Left kidney (tissue), 2 donors: ENCODE data around the gene GABRA4. TPM values are rescaled to one million over a fixed set of nuclear protein-coding genes. Genes with fewer than 3 reads are reported as not detected.

Experiments used
- DNase-seq: peaks from one replicate; pipeline ENCODE4 v3.0.0-alpha.2; 2013
- polyA plus RNA-seq: library from polyadenylated mRNA; unstranded; fragments of 120-200 nt; gene quantifications from one replicate; pipeline ENCODE4 v1.2.1, GENCODE V29; 2013; ENCODE audit not compliant: insufficient read length

Gene GABRA4
- polyA plus RNA-seq, 1 donor = 0.20 TPM

DNA sequence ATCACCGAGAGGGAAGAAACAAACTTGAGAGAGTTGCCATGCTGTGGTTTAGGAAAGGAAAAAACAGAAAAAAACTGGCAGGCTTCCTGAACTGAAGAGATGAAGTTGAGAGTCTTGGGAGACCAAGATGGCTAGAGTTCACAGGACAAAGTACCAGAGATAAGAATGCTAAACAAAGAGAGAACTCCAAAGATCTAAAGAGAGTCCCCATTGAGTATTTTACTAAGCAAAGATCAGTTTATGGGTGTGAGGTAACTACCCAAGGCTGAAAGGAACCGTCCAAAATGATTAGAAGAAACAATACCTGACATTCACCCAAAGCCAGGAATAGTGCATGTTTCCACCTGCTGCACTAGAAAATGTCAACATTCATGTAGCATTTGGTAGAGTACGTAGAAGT is 62.5 kb downstream of the GABRA4 start:
- DNase-seq = no peak

DNA sequence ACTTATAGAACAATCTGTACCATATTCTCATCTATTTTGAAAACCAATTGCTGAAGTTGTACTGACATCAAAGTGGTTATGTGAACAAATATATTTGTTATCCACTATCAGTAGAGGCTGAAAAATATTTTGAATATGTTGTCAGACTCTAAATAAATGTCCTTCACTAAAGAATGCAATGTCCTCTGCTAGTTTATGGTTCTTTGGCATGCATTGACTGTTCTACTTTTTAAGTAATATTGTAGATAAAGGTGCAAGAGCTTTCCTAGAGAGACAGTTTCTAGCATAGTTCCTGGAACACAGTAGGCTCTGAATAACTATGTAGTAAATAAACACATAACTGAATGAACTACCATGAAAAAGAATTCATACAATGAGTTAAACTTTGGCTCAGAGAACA is 66.2 kb downstream of the GABRA4 start:
- no peak for DNase-seq

- DNase-seq = no peak
These were observed 68.4 kb downstream of the GABRA4 start for GRCh38 chr4:46924789-46925529.

DNA sequence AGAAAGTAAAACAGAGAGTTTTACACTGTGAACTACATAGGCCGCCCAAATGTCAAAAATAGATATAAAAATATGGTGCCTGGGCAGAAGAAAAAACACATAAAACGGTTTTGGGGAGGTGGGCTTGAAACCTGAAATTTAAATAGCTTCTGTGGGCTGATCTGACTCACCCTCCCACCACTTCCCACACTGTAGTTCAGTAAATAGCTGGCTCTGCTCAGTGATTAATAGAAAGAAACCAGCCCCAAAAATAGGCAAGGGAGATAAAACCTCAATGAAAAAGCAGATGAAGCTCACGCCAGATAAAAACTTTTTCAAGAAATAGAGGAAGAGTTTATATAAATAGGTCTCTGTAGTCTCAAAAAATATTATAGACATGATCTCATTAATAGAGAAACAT is 71.2 kb downstream of the GABRA4 start:
- no peak for DNase-seq

DNA sequence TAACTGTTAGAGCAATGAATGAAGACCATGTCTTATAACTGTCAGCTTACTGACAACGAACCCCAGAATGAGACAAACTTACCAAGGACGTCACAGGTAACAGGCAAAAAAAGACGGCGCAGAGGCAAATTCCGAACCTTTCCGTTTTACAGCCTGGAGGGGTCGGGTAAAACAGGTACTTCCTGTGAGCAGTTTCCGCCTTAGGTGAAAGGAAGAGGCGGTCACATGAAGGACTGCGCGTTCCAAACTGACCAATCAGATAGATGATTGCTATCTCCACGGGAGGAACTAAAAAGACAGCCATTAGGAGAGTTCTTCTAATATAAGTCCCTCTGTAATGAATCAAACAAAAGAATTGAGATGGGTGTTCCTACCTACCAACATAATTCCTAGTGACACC is 84.3 kb downstream of the GABRA4 start, which contains the start of gene COX7B2:
Gene COX7B2, minus strand, starts transcription at position 168 of the 400 bp plus-strand sequence. CDS start 174,053 bp downstream, outside the sequence.
- DNase-seq = no peak

- no peak for DNase-seq
These were observed 85.2 kb downstream of the GABRA4 start for GRCh38 chr4:46908148-46908547.

- DNase-seq = no peak
These were observed 93.3 kb downstream of the GABRA4 start for GRCh38 chr4:46900082-46900481.

- no peak for DNase-seq
These were observed 98.6 kb downstream of the GABRA4 start for GRCh38 chr4:46894826-46895225.

GRCh38 chr4:46890056-46890455 is 103.3 kb downstream of the GABRA4 start:
- DNase-seq = no peak

DNA sequence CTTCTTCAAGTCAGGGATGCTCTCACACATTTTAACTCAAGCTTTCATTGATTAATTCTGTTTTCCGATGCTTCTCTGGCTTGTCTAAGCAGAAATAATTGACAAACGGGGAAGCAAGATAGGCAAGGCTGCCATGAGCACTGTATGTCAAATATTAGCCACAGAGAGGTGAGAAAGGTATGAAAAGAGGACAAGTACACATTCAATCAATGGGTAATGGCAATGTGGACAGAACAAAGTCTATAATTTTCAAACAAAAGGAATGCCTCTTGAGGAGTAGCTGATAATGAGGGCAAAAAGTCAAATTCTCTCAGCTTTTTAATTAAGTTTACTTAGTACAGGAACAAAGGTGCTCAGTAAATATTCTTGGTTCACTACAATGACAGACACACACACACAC is 104.0 kb downstream of the GABRA4 start:
- DNase-seq = no peak

DNA sequence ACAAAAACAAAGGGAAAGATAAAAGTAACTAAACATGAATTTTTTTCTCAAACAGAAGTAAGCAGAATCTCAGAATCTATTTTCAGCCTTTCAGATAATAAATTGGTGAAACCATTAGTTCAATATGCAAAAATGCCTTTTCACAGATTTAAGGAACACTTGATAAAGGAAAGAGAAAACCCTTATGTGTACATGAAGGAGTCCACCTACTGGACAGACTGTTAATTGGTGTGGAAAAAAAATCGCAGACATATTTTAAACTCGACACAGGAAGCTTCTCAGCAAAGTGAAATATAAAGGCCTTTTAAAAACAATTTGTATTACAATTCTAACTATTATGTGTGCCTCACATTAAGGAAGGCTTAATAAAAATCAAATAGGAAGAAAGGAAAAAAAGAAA is 106.7 kb downstream of the GABRA4 start:
- DNase-seq = peak; percentile 3

DNA sequence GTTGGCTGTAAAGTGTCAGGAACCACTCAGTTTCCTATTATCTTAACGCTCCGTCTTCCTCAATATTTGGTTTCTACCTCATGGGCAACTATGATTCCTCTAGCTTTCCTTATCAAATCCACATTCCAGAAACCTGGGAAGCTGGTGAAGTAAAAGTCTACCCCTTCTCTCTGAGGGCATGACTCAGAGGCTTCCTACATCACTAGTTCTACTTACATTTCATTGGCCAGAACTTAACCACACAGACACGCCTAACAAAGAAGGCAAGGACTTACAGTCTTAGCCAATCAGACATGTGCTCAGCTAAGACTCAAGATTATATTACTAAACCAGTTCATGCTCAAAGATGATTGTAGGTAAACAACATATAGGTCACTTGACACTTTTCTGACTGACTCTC is 114.7 kb downstream of the GABRA4 start:
- no peak for DNase-seq

GRCh38 chr4:46874811-46875210 is 118.6 kb downstream of the GABRA4 start:
- no peak for DNase-seq

GRCh38 chr4:46870411-46870810 is 123.0 kb downstream of the GABRA4 start:
- DNase-seq = no peak

Other genes starting within 250 kb of the GABRA4 start
- gene COX7B2, start 84.3 kb downstream of the GABRA4 start, polyA plus RNA-seq = not detected
- gene GABRB1, start 38.0 kb upstream of the GABRA4 start, polyA plus RNA-seq = 0.55 TPM